ENCODE data around the gene SULF2.

The SULF2 gene

GRCh38 chr20:47703748-47704147 lies 81.5 kb downstream of the SULF2 start:
- Histone ChIP-seq H3K27ac (ENCODE audit: low read depth in 2 of 2, low read length in 2 of 2) (no peak overlapping the region), H3K36me3 (ENCODE audit: control insufficient read depth in 2 of 2, insufficient read depth in 2 of 2, low read length in 2 of 2) (peaks cover 0 to 3% of the 10 kb centered on the region in 2 donors), H3K4me3 (ENCODE audit: low read length in 2 of 2) (no peak overlapping the region), H3K9me3 (ENCODE audit: control insufficient read depth in 2 of 2, low read length in 2 of 2) (no peaks in the 10 kb centered on the region), H3K27me3 (ENCODE audit: control insufficient read depth in 2 of 2, insufficient read depth in 2 of 2, low read length in 2 of 2) (no peaks in the 10 kb centered on the region), H3K4me1 (ENCODE audit: control insufficient read depth in 2 of 2, insufficient read depth in 2 of 2, low read length in 2 of 2) (no peaks in the 10 kb centered on the region), H3K9ac (ENCODE audit: low read depth in 1 of 2, low read length in 2 of 2) (no peak overlapping the region)

GRCh38 chr20:47701612-47702011 lies 83.7 kb downstream of the SULF2 start:
- no peak overlapping the region for H3K27ac ChIP-seq (ENCODE audit: low read depth in 2 of 2, low read length in 2 of 2)
- no peaks in the 10 kb centered on the region for H3K9me3 ChIP-seq (ENCODE audit: control insufficient read depth in 2 of 2, low read length in 2 of 2)
- no peaks in the 10 kb centered on the region for H3K27me3 ChIP-seq (ENCODE audit: control insufficient read depth in 2 of 2, insufficient read depth in 2 of 2, low read length in 2 of 2)
- no peak overlapping the region for H3K9ac ChIP-seq (ENCODE audit: low read depth in 1 of 2, low read length in 2 of 2)
- H3K36me3 ChIP-seq (ENCODE audit: control insufficient read depth in 2 of 2, insufficient read depth in 2 of 2, low read length in 2 of 2): peaks cover 0 to 5% of the 10 kb centered on the region in 2 donors
- no peak overlapping the region for H3K4me3 ChIP-seq (ENCODE audit: low read length in 2 of 2)
- no peaks in the 10 kb centered on the region for H3K4me1 ChIP-seq (ENCODE audit: control insufficient read depth in 2 of 2, insufficient read depth in 2 of 2, low read length in 2 of 2)

DNA sequence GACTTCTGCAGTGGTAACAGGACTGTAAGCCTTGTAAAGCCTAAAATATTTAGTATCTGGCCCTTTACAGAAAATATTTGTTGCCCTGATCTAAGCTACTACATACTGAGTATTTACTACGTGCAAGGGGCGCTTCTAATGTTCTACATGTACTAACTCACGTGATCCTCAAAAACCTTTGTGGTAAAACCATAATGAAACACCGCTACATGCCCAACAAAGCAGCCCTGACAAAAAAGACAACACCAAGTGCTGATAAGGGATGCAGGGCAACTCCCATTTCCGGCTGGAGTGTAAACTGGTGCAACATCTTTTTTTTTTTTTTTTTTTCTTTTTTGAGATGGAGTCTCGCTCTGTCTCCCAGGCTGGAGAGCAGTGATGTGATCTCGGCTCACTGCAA lies 85.0 kb downstream of the SULF2 start:
- Histone ChIP-seq H3K4me3 (ENCODE audit: low read length in 2 of 2) (no peak overlapping the region), H3K4me1 (ENCODE audit: control insufficient read depth in 2 of 2, insufficient read depth in 2 of 2, low read length in 2 of 2) (no peaks in the 10 kb centered on the region), H3K36me3 (ENCODE audit: control insufficient read depth in 2 of 2, insufficient read depth in 2 of 2, low read length in 2 of 2) (peaks cover 0 to 5% of the 10 kb centered on the region in 2 donors), H3K27me3 (ENCODE audit: control insufficient read depth in 2 of 2, insufficient read depth in 2 of 2, low read length in 2 of 2) (no peaks in the 10 kb centered on the region), H3K9ac (ENCODE audit: low read depth in 1 of 2, low read length in 2 of 2) (no peak overlapping the region), H3K27ac (ENCODE audit: low read depth in 2 of 2, low read length in 2 of 2) (no peak overlapping the region), H3K9me3 (ENCODE audit: control insufficient read depth in 2 of 2, low read length in 2 of 2) (no peaks in the 10 kb centered on the region)

DNA sequence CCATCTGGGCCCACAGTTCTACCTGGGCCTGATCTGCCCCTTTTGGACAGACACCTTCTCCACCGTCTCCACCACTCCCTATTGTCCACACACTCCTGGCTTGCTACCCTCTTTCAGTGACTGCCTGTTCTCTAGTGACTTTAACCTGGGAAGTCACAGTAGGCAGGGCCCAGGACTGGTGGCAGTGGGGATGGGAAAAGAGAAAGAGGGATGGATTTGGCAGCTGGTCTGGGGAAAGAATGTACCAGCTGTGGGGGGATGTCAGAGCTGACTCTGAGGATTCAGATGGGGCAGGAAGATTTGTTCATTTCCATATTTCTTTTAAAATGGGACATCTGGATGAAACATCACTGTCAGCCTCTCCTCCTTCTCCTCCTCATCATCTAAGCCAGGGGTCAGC lies 85.5 kb downstream of the SULF2 start:
- Histone ChIP-seq H3K36me3 (ENCODE audit: control insufficient read depth in 2 of 2, insufficient read depth in 2 of 2, low read length in 2 of 2) (peaks cover 0 to 5% of the 10 kb centered on the region in 2 donors), H3K9ac (ENCODE audit: low read depth in 1 of 2, low read length in 2 of 2) (no peak overlapping the region), H3K4me3 (ENCODE audit: low read length in 2 of 2) (no peak overlapping the region), H3K27ac (ENCODE audit: low read depth in 2 of 2, low read length in 2 of 2) (no peak overlapping the region), H3K27me3 (ENCODE audit: control insufficient read depth in 2 of 2, insufficient read depth in 2 of 2, low read length in 2 of 2) (no peaks in the 10 kb centered on the region), H3K9me3 (ENCODE audit: control insufficient read depth in 2 of 2, low read length in 2 of 2) (no peaks in the 10 kb centered on the region), H3K4me1 (ENCODE audit: control insufficient read depth in 2 of 2, insufficient read depth in 2 of 2, low read length in 2 of 2) (no peaks in the 10 kb centered on the region)

- Histone ChIP-seq H3K4me1 (ENCODE audit: control insufficient read depth in 2 of 2, insufficient read depth in 2 of 2, low read length in 2 of 2) (no peaks in the 10 kb centered on the region), H3K27ac (ENCODE audit: low read depth in 2 of 2, low read length in 2 of 2) (no peak overlapping the region), H3K27me3 (ENCODE audit: control insufficient read depth in 2 of 2, insufficient read depth in 2 of 2, low read length in 2 of 2) (no peaks in the 10 kb centered on the region), H3K9me3 (ENCODE audit: control insufficient read depth in 2 of 2, low read length in 2 of 2) (no peaks in the 10 kb centered on the region), H3K4me3 (ENCODE audit: low read length in 2 of 2) (no peak overlapping the region), H3K9ac (ENCODE audit: low read depth in 1 of 2, low read length in 2 of 2) (no peak overlapping the region), H3K36me3 (ENCODE audit: control insufficient read depth in 2 of 2, insufficient read depth in 2 of 2, low read length in 2 of 2) (peaks cover 0 to 5% of the 10 kb centered on the region in 2 donors)
These were observed 87.1 kb downstream of the SULF2 start for GRCh38 chr20:47698142-47698541.

DNA sequence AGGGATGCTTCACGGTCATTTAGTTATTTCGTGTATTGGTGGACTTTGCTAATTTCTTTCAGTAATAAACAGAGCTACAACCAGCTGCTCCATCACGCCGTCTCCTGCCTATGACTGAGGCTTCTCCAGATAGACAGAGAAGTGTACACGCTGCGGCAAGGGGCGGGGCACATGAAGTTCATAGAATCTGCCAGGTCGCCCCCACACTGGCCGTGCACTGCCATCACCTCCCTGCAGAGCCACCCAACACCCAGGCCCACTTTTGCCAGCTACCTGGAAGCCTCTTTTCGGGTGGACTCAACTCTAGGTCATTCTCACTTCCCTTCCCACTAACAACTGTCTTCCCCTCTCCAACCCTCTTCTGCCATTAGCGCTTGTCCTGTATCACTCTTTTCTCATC lies 88.4 kb downstream of the SULF2 start:
- H3K27ac ChIP-seq (ENCODE audit: low read depth in 2 of 2, low read length in 2 of 2): no peak overlapping the region
- H3K9me3 ChIP-seq (ENCODE audit: control insufficient read depth in 2 of 2, low read length in 2 of 2): no peaks in the 10 kb centered on the region
- no peak overlapping the region for H3K4me3 ChIP-seq (ENCODE audit: low read length in 2 of 2)
- no peaks in the 10 kb centered on the region for H3K27me3 ChIP-seq (ENCODE audit: control insufficient read depth in 2 of 2, insufficient read depth in 2 of 2, low read length in 2 of 2)
- H3K4me1 ChIP-seq (ENCODE audit: control insufficient read depth in 2 of 2, insufficient read depth in 2 of 2, low read length in 2 of 2): no peaks in the 10 kb centered on the region
- H3K9ac ChIP-seq (ENCODE audit: low read depth in 1 of 2, low read length in 2 of 2): no peak overlapping the region
- peaks cover 0 to 5% of the 10 kb centered on the region in 2 donors for H3K36me3 ChIP-seq (ENCODE audit: control insufficient read depth in 2 of 2, insufficient read depth in 2 of 2, low read length in 2 of 2)

DNA sequence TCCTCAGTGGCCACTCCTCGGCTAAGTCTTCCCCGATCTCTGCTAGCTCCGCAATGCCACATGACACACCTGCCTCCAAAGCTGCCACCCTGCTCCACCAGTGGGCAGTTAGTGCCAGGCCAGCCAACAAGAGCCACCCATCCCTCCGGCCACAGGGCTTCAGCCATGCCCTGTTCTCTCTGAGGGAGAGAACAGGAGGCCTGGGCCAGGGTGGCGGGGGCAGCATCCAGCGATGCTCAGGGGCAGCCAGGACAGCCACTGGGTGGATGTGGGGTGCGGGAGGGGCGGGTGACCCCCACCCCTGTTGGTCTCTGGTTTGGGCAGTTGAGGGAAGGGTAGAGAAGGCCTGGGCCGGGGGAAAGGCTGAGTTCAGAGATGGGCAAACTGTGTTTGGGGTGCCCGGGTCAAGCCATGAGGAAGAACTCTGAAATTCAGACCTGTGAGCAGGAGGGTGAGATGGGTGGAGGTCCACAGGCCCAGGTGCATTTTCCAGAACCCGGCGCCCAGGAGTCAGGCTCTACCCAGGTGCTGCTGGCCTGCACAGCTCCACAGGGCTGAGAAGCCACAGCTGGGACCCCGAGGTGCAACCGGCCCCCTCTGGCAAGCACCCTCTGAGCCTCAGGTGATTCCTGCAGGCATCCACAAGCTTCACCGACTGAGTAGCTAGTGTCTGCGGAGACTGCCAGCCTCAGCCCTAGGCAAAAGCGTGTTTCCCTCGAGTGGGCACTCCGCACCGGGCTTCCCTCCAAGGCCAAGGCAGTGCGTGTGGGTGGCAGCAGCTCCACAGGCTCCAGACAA lies 91.1 kb downstream of the SULF2 start:
- no peaks in the 10 kb centered on the region for H3K4me1 ChIP-seq (ENCODE audit: control insufficient read depth in 2 of 2, insufficient read depth in 2 of 2, low read length in 2 of 2)

DNA sequence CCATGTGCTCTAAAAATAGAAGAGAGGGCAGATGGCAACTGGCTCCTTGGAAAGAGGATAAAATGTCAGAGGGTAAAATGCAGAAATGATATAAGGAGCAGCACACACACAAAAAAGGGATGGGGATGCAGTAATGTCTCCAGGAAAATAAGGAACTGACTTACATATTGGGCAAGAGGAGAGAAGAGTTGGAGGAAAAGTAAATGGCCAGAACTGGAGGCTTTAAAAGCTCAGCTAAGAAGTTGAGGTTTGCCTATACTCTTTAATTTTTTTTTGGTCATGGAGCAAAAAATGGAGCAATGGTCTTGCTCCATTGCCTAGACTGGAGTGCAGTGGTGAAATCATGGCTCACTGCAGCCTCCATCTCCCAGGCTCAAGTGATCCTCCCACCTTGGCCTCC lies 93.7 kb downstream of the SULF2 start:
- peaks cover 7 to 9% of the 10 kb centered on the region in 2 donors for H3K36me3 ChIP-seq (ENCODE audit: control insufficient read depth in 2 of 2, insufficient read depth in 2 of 2, low read length in 2 of 2)
- H3K9ac ChIP-seq (ENCODE audit: low read depth in 1 of 2, low read length in 2 of 2): no peak overlapping the region
- H3K27ac ChIP-seq (ENCODE audit: low read depth in 2 of 2, low read length in 2 of 2): no peak overlapping the region
- no peak overlapping the region for H3K4me3 ChIP-seq (ENCODE audit: low read length in 2 of 2)
- no peaks in the 10 kb centered on the region for H3K9me3 ChIP-seq (ENCODE audit: control insufficient read depth in 2 of 2, low read length in 2 of 2)
- H3K27me3 ChIP-seq (ENCODE audit: control insufficient read depth in 2 of 2, insufficient read depth in 2 of 2, low read length in 2 of 2): no peaks in the 10 kb centered on the region
- H3K4me1 ChIP-seq (ENCODE audit: control insufficient read depth in 2 of 2, insufficient read depth in 2 of 2, low read length in 2 of 2): no peaks in the 10 kb centered on the region

More for the DNA sequence above, 91.1 kb downstream of the SULF2 start:
- Histone ChIP-seq H3K4me3 (ENCODE audit: low read length in 2 of 2) (no peak overlapping the region), H3K27me3 (ENCODE audit: control insufficient read depth in 2 of 2, insufficient read depth in 2 of 2, low read length in 2 of 2) (no peaks in the 10 kb centered on the region), H3K9ac (ENCODE audit: low read depth in 1 of 2, low read length in 2 of 2) (no peak overlapping the region), H3K9me3 (ENCODE audit: control insufficient read depth in 2 of 2, low read length in 2 of 2) (no peaks in the 10 kb centered on the region), H3K36me3 (ENCODE audit: control insufficient read depth in 2 of 2, insufficient read depth in 2 of 2, low read length in 2 of 2) (peaks cover 5 to 9% of the 10 kb centered on the region in 2 donors), H3K27ac (ENCODE audit: low read depth in 2 of 2, low read length in 2 of 2) (no peak overlapping the region)

DNA sequence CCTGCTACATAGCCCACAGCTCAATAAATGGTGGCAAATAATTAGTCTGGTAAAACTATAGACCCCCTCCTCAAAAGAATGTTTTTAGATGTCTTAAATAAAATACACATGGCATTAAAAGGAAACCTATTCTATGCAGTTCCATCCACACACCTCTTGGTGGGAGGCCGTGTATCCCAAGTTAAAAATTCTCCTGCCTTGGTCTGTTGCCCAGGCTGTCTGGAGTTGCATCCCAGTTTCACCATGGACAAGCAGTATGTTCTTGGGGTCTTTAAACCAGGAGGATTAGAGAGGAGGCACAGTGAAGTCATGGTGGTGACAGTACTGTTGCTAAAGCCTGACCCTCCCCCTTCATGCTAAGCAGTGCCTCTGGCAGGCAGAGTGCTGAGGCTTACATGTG lies 95.5 kb downstream of the SULF2 start:
- Histone ChIP-seq H3K9ac (ENCODE audit: low read depth in 1 of 2, low read length in 2 of 2) (no peak overlapping the region), H3K27me3 (ENCODE audit: control insufficient read depth in 2 of 2, insufficient read depth in 2 of 2, low read length in 2 of 2) (no peaks in the 10 kb centered on the region), H3K9me3 (ENCODE audit: control insufficient read depth in 2 of 2, low read length in 2 of 2) (no peaks in the 10 kb centered on the region), H3K27ac (ENCODE audit: low read depth in 2 of 2, low read length in 2 of 2) (no peak overlapping the region), H3K36me3 (ENCODE audit: control insufficient read depth in 2 of 2, insufficient read depth in 2 of 2, low read length in 2 of 2) (peaks cover 7 to 9% of the 10 kb centered on the region in 2 donors), H3K4me1 (ENCODE audit: control insufficient read depth in 2 of 2, insufficient read depth in 2 of 2, low read length in 2 of 2) (no peaks in the 10 kb centered on the region), H3K4me3 (ENCODE audit: low read length in 2 of 2) (no peak overlapping the region)

DNA sequence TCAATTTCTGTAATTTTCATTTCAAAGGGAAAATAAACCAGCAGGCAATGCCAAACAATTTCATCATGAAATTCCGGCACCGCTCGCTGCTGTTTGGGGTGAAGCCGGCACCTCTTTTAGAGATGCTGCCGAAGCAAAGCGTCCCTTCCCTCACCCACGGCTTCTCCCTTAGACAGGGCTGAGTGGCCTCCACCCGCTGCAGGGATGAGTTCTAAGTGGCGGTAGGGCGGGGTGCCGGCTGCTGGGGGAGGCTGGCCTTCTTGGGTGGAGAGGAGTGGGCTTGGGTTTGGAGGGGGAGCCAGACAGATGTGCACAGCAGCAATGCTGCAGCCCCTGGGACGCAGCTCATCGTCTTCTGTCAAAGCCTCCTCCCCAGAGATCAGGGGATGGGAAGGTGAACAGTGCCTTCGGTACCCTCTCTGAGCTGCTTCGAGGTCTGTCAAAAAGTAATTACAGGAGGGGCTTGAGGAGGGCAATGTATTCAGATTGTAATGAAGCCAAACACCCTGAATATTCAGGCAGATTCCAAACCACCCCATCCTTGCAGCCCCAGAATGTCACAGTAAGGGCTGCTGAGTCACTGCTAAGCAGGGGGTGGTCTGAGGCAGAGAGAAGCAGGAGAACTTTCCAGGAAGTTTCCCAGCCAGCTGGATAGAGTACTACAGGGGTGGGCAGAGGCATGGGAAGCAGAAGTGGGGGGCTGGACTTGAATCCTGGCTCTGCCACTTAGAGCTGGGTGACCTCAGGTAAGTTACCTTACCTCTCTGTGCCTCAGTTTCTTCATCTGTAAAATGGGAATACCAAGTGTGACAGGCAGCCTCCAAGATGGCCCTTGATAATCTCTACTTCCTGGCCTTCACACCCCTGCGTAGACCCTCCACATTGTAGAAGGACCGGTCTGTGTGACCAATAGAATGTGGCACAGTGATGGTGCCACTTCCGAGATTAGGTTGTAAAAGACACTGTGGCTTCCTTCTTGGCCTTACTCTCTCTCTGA lies 96.6 kb downstream of the SULF2 start:
- no peaks in the 10 kb centered on the region for H3K27me3 ChIP-seq (ENCODE audit: control insufficient read depth in 2 of 2, insufficient read depth in 2 of 2, low read length in 2 of 2)
- H3K36me3 ChIP-seq (ENCODE audit: control insufficient read depth in 2 of 2, insufficient read depth in 2 of 2, low read length in 2 of 2): peaks cover 7 to 9% of the 10 kb centered on the region in 2 donors
- no peaks in the 10 kb centered on the region for H3K9me3 ChIP-seq (ENCODE audit: control insufficient read depth in 2 of 2, low read length in 2 of 2)
- no peak overlapping the region for H3K9ac ChIP-seq (ENCODE audit: low read depth in 1 of 2, low read length in 2 of 2)
- no peak overlapping the region for H3K4me3 ChIP-seq (ENCODE audit: low read length in 2 of 2)
- H3K4me1 ChIP-seq (ENCODE audit: control insufficient read depth in 2 of 2, insufficient read depth in 2 of 2, low read length in 2 of 2): no peaks in the 10 kb centered on the region
- no peak overlapping the region for H3K27ac ChIP-seq (ENCODE audit: low read depth in 2 of 2, low read length in 2 of 2)

All from mucosa of rectum (tissue), 2 donors.